ENCODE data around the gene PSMG2. TPM values are rescaled to one million over a fixed set of nuclear protein-coding genes. Genes with fewer than 3 reads are reported as not detected.

PSMG2 gene
- total and polyA plus RNA-seq, 10 of the 15 experiments (the other 5 are each of a cell fraction or from before 2014, with no cell fraction given): 88.5 to 268 (median 116) TPM

DNA sequence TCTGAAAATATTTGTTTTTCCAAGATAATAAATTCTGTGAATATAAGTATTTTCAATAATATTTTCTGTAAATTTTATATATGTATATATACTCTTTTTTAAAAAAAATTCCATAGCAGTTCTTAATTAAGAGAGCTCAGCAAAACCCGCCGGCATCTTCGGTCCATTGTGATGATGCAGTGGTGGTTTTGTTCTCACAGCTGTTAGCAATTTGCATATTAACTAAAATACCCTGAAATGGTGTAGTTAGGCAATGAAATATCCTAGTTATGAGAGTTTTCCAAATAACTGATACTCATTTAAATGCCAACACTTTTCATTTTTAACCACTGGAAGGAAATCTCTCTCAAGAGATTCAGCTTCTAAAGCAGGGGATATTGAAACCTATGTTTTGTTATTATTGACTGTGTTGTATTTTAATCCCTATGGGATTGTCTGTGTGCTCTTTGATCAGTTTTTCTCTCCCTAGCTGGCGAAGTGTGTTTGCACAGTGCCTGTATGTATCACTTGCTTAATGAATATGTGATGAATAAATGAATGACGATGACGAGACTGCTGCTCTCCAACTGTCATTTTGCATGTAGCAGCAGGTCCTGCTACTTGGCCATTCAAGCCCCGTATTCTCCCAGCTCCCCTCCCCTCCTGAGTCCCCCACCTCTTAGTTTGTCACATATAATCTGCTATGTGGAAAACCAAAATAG is 42.4 kb downstream of the PSMG2 start:
- intact Hi-C loops (cut with micrococcal nuclease; ENCODE audit: unreplicated experiment) (loop anchor here (2.0 kb wide), 1 partner anchor 150 kb away; no protein-coding TSS in a partner anchor), in situ Hi-C loops (cut with MboI) (no loop called here)
- H3K4me2 ChIP-seq (ENCODE audit: control insufficient read depth, insufficient read depth): no peak overlapping the region
- no peaks in the 10 kb centered on the region for H3K9me3 ChIP-seq (replicated peaks; ENCODE audit: control insufficient read depth, insufficient read depth, low read length)
- no peaks in the 10 kb centered on the region for H3K79me2 ChIP-seq (ENCODE audit: control insufficient read depth, insufficient read depth, low read length)
- DNase-seq (ENCODE audit: low read depth, low spot score): no peak
- peaks cover 6% of the 10 kb centered on the region for H3K4me1 ChIP-seq (ENCODE audit: control insufficient read depth, insufficient read depth, low read length)
- ChIA-PET RAD21 (ENCODE audit: unreplicated experiment) (interaction anchor here (0.6 to 5.0 kb wide), 11 partner anchors 58 to 414 kb away, joined by 3 to 17 read pairs (median 4); no protein-coding TSS in a partner anchor), POLR2A (interaction anchor here (0.9 kb wide), 1 partner anchor 138 kb away, joined by 3 read pairs; no protein-coding TSS in a partner anchor), CTCF (interaction anchor here (0.8 to 7.3 kb wide), 16 partner anchors 15 to 414 kb away, joined by 3 to 80 read pairs (median 4); no protein-coding TSS in a partner anchor), SMC1A (ENCODE audit: uncharacterized antibody, unreplicated experiment) (interaction anchor here (0.6 to 5.5 kb wide), 15 partner anchors 13 to 414 kb away, joined by 3 to 46 read pairs (median 5); no protein-coding TSS in a partner anchor)
- no peaks in the 10 kb centered on the region for H4K20me1 ChIP-seq (ENCODE audit: control insufficient read depth, insufficient read depth)
- 57% methylated on average over 7 of the region's 7 CpGs for WGBS (ENCODE audit: insufficient coverage, insufficient replicate concordance, low lambda C conversion rate, missing lambda C conversion rate)
- BruUV-seq (replicated peaks): no TSS peak
- no peak for ATAC-seq
- no peaks in the 10 kb centered on the region for H3K36me3 ChIP-seq (ENCODE audit: control insufficient read depth in 2 of 2, insufficient read depth in 2 of 2, low read length in 1 of 2)
- no peak overlapping the region for H3K4me3 ChIP-seq
- no peaks in the 10 kb centered on the region for H3K27me3 ChIP-seq (replicated peaks in 1 of 2; ENCODE audit: control insufficient read depth in 2 of 2, insufficient read depth in 2 of 2, low read length in 1 of 2)
- no peak overlapping the region for H3K9ac ChIP-seq (ENCODE audit: control insufficient read depth, insufficient read depth, low read length)
- H3K27ac ChIP-seq (ENCODE audit: control insufficient read depth, insufficient read depth): no peak overlapping the region
- no peak for FAIRE-seq
- TF ChIP-seq PAX5 (IDR thresholded peaks at IDR 0.05; ENCODE audit: borderline replicate concordance, low read depth, low read length) (no peak), TAF1 (IDR thresholded peaks at IDR 0.05; ENCODE audit: borderline replicate concordance, low read depth, low read length) (no peak), MTA3 (IDR thresholded peaks at IDR 0.05; ENCODE audit: borderline replicate concordance, low read length) (no peak), SRF (IDR thresholded peaks at IDR 0.05; ENCODE audit: low read depth in 2 of 2, low read length in 2 of 2) (no peak), RAD51 (IDR thresholded peaks at IDR 0.05) (no peak), MYC (IDR thresholded peaks at IDR 0.05; ENCODE audit: insufficient read depth, insufficient read length, insufficient replicate concordance, low read length, severe bottlenecking) (no peak), BHLHE40 (IDR thresholded peaks at IDR 0.05; ENCODE audit: borderline replicate concordance in 1 of 2, low read depth in 2 of 2, low read length in 1 of 2) (no peak), BCL11A (IDR thresholded peaks at IDR 0.05; ENCODE audit: low read depth, low read length) (no peak), ZNF622 (IDR thresholded peaks at IDR 0.05) (no peak), SIX5 (IDR thresholded peaks at IDR 0.05; ENCODE audit: low read depth, low read length, severe bottlenecking) (no peak), HDGF (IDR thresholded peaks at IDR 0.05) (no peak), RFX5 (IDR thresholded peaks at IDR 0.05; ENCODE audit: low read depth, low read length) (no peak), SMARCA5 (IDR thresholded peaks at IDR 0.05) (no peak), SMC3 (IDR thresholded peaks at IDR 0.05; ENCODE audit: borderline replicate concordance, low read length) (no peak), EP300 (IDR thresholded peaks at IDR 0.05; ENCODE audit: borderline replicate concordance in 1 of 2, control insufficient read depth in 1 of 2, low read depth in 2 of 2, low read length in 2 of 2) (no peak)
- TF ChIP-seq, protein P1, sequence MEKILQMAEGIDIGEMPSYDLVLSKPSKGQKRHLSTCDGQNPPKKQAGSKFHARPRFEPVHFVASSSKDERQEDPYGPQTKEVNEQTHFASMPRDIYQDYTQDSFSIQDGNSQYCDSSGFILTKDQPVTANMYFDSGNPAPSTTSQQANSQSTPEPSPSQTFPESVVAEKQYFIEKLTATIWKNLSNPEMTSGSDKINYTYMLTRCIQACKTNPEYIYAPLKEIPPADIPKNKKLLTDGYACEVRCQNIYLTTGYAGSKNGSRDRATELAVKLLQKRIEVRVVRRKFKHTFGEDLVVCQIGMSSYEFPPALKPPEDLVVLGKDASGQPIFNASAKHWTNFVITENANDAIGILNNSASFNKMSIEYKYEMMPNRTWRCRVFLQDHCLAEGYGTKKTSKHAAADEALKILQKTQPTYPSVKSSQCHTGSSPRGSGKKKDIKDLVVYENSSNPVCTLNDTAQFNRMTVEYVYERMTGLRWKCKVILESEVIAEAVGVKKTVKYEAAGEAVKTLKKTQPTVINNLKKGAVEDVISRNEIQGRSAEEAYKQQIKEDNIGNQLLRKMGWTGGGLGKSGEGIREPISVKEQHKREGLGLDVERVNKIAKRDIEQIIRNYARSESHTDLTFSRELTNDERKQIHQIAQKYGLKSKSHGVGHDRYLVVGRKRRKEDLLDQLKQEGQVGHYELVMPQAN (conservative IDR thresholded peaks at IDR 0.05): no peak
- no peak overlapping the region for H2AFZ ChIP-seq (ENCODE audit: control insufficient read depth, low read depth, low read length)
